CD4-positive, alpha-beta T cell (primary cell): ENCODE measurements around the gene MAML2. TPM values are rescaled to one million over a fixed set of nuclear protein-coding genes. Genes with fewer than 3 reads are reported as not detected.
"Not testable (repeated sequence)": the region's sequence is repeated elsewhere in the genome, so short reads cannot be mapped to it uniquely, and the experiment has no call there.

Source experiments
- ATAC-seq: fragments of 200-7000 bp; cut with Tn5 transposase; one replicate; pipeline ENCODE4 v1.10.0; 2022; ENCODE audit warnings: mild to moderate bottlenecking; ENCODE audit not compliant: poor library complexity
- CTCF ChIA-PET: fragments of 350-600 bp; sonication (Branson Sonifier 250); formaldehyde crosslinking; loops from one replicate; lab custom pipeline; 2021; ENCODE audit warnings: antibody characterized with exemption, inconsistent platforms; lab: Charles Lee
- POLR2A ChIA-PET: fragments of 350-600 bp; sonication (Branson Sonifier 250); formaldehyde crosslinking; loops from one replicate; lab custom pipeline; 2021; ENCODE audit warnings: antibody characterized with exemption, inconsistent platforms; lab: Charles Lee
- DNase-seq, 14 experiments: peaks; one replicate each; pipeline ENCODE4 v3.0.0-alpha.2; 2013 to 2020; ENCODE audit warnings: mixed read lengths in 2 of 14
- H3K27ac ChIP-seq, 2 donors: one replicate each; pipeline versions ENCODE4 v1.5.1 to v1.7.0; 2013; ENCODE audit warnings: low read length in 2 of 2, low read depth in 1 of 2, mild to moderate bottlenecking in 1 of 2
- H3K27me3 ChIP-seq, 2 experiments: 1 replicate in 1 of 2; 2 replicates in 1 of 2; pipeline versions ENCODE4 v1.6.1 to v1.7.0; 2013; ENCODE audit warnings: low read length in 2 of 2, control low read depth in 1 of 2, mild to moderate bottlenecking in 1 of 2, moderate library complexity in 1 of 2; ENCODE audit not compliant: insufficient read depth in 2 of 2, control insufficient read depth in 1 of 2
- H3K36me3 ChIP-seq: one replicate; pipeline ENCODE4 v1.6.1; 2013; ENCODE audit warnings: low read length, control low read depth; ENCODE audit not compliant: insufficient read depth
- H3K4me1 ChIP-seq: one replicate; pipeline ENCODE4 v1.6.1; 2013; ENCODE audit warnings: low read length, control low read depth; ENCODE audit not compliant: insufficient read depth
- H3K4me3 ChIP-seq: one replicate; pipeline ENCODE4 v1.5.1; 2013; ENCODE audit warnings: mild to moderate bottlenecking, low read length, moderate library complexity
- H3K9me3 ChIP-seq, 2 experiments: 1 replicate in 1 of 2; 2 replicates in 1 of 2; pipeline versions ENCODE4 v1.6.1 to v1.7.0; 2013; ENCODE audit warnings: low read length in 2 of 2, mild to moderate bottlenecking in 2 of 2, control low read depth in 1 of 2, moderate library complexity in 1 of 2; ENCODE audit not compliant: control insufficient read depth in 1 of 2, insufficient read depth in 1 of 2
- H3K27ac Mint-ChIP-seq: one replicate; pipeline ENCODE4 v1.8.0; 2020; ENCODE audit warnings: mixed read lengths
- H3K27me3 Mint-ChIP-seq: one replicate; pipeline ENCODE4 v1.8.0; 2021; ENCODE audit warnings: mixed read lengths
- H3K36me3 Mint-ChIP-seq: one replicate; pipeline ENCODE4 v1.8.0; 2021; ENCODE audit warnings: low read depth, mixed read lengths
- H3K4me1 Mint-ChIP-seq: one replicate; pipeline ENCODE4 v1.8.0; 2021; ENCODE audit warnings: low read depth, mixed read lengths
- H3K4me3 Mint-ChIP-seq: one replicate; pipeline ENCODE4 v1.8.0; 2020; ENCODE audit warnings: mild to moderate bottlenecking, mixed read lengths
- H3K9me3 Mint-ChIP-seq: one replicate; pipeline ENCODE4 v1.8.0; 2020; ENCODE audit warnings: mixed read lengths
- intact Hi-C, 2 experiments: fragments of 100-400 bp; cut with DNase I in 1 of 2; cut with micrococcal nuclease in 1 of 2; formaldehyde crosslinking; loops; one replicate each; pipeline versions ENCODE4 v1.15.1 to v1.9.0; 2023 to 2025; cut with DNase I, micrococcal nuclease
- total RNA-seq, 174 experiments: library from RNA in 2 of 174; stranded (reverse) in 2 of 174; gene quantifications; one replicate each; pipeline ENCODE4 v1.2.3 and lab custom pipeline; 2021 to 2026
- TF ChIP-seq, protein P1 (sequence below): fragments of 200-600 bp; IDR thresholded peaks from one replicate; pipeline ENCODE4 v1.8.0; 2022; ENCODE audit warnings: antibody characterized with exemption, mild to moderate bottlenecking

MAML2 gene
- total RNA-seq, 2 experiments from 2014 or later = 58.8 to 59.8 TPM

- DNase-seq = no peak
- H3K4me1 ChIP-seq = peaks cover 8% of the 10 kb centered on the region
- no peaks in the 10 kb centered on the region for H3K27me3 ChIP-seq
- CTCF ChIA-PET = interaction anchor here (4.3 kb wide), 1 partner anchor 54 kb away, joined by 19 read pairs; the partner anchor contains the start of gene MAML2
- Mint-ChIP-seq H3K27me3 (no peaks in the 10 kb centered on the region), H3K9me3 (no peaks in the 10 kb centered on the region), H3K27ac (peak overlapping the region; percentile 5), H3K36me3 (peaks cover 47% of the 10 kb centered on the region), H3K4me3 (no peak overlapping the region), H3K4me1 (peaks cover 91% of the 10 kb centered on the region)
- TF ChIP-seq, protein P1, sequence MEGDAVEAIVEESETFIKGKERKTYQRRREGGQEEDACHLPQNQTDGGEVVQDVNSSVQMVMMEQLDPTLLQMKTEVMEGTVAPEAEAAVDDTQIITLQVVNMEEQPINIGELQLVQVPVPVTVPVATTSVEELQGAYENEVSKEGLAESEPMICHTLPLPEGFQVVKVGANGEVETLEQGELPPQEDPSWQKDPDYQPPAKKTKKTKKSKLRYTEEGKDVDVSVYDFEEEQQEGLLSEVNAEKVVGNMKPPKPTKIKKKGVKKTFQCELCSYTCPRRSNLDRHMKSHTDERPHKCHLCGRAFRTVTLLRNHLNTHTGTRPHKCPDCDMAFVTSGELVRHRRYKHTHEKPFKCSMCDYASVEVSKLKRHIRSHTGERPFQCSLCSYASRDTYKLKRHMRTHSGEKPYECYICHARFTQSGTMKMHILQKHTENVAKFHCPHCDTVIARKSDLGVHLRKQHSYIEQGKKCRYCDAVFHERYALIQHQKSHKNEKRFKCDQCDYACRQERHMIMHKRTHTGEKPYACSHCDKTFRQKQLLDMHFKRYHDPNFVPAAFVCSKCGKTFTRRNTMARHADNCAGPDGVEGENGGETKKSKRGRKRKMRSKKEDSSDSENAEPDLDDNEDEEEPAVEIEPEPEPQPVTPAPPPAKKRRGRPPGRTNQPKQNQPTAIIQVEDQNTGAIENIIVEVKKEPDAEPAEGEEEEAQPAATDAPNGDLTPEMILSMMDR = no peak
- no peaks in the 10 kb centered on the region for H3K9me3 ChIP-seq
- H3K36me3 ChIP-seq = peaks cover 3% of the 10 kb centered on the region
- no peak for ATAC-seq
- H3K27ac ChIP-seq = no peak overlapping the region
- intact Hi-C loops = loop anchor here in 1 of 2 experiments (5.0 kb wide), 1 partner anchor 38 kb away; no protein-coding TSS in a partner anchor
- no peak overlapping the region for H3K4me3 ChIP-seq
- POLR2A ChIA-PET = interaction anchor here (0.9 kb wide), 1 partner anchor 49 kb away, joined by 3 read pairs; no protein-coding TSS in a partner anchor
Measured at GRCh38 chr11:96290031-96290430, 53.0 kb downstream of the MAML2 start.

DNA sequence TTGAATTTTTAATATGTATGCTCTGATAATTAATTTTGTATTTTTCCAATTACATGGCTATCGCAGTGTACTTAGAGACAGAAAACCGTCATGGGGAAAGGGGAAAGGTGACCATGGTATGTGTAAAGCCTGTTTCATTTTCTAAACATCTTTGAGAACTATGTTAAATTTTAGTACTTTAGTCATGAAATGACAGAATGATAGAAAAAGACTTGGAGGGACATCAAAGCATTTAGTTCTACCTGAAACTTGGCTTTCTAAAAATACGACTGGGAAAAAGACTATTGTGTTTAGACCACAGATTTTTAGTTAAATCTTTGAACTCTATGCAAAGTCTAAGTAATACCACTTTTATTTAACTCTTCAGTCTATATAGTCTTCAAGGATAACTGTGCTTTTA lies 54.1 kb downstream of the MAML2 start:
- H3K27ac ChIP-seq = no peak overlapping the region
- H3K9me3 ChIP-seq = no peaks in the 10 kb centered on the region
- DNase-seq = no peak
- no peak overlapping the region for H3K4me3 Mint-ChIP-seq
- H3K36me3 ChIP-seq = peaks cover 3% of the 10 kb centered on the region
- intact Hi-C loops = no loop called here
- no peak overlapping the region for H3K27ac Mint-ChIP-seq
- H3K36me3 Mint-ChIP-seq = peaks cover 52% of the 10 kb centered on the region
- H3K9me3 Mint-ChIP-seq = no peaks in the 10 kb centered on the region
- peaks cover 4% of the 10 kb centered on the region for H3K4me1 ChIP-seq
- H3K27me3 Mint-ChIP-seq = no peaks in the 10 kb centered on the region
- H3K27me3 ChIP-seq = no peaks in the 10 kb centered on the region
- CTCF ChIA-PET = interaction anchor here (0.7 to 4.3 kb wide), 2 partner anchors 55 to 1057 kb away, joined by 3 to 19 read pairs; partner anchors contain the start of gene MAML2
- POLR2A ChIA-PET = interaction anchor here (0.9 kb wide), 1 partner anchor 50 kb away, joined by 3 read pairs; no protein-coding TSS in a partner anchor
- no peak for ATAC-seq
- no peak overlapping the region for H3K4me3 ChIP-seq
- TF ChIP-seq, protein P1 = no peak
- peaks cover 91% of the 10 kb centered on the region for H3K4me1 Mint-ChIP-seq

- ChIA-PET POLR2A (no interaction called here), CTCF (interaction anchor here (0.7 to 4.3 kb wide), 4 partner anchors 48 to 219 kb away, joined by 3 to 19 read pairs (median 4); partner anchors contain the start of gene MAML2)
- H3K9me3 ChIP-seq = no peaks in the 10 kb centered on the region
- Mint-ChIP-seq H3K27ac (peak overlapping the region; percentile 2), H3K4me1 (peaks cover 91% of the 10 kb centered on the region), H3K36me3 (peaks cover 57% of the 10 kb centered on the region), H3K27me3 (no peaks in the 10 kb centered on the region), H3K9me3 (no peaks in the 10 kb centered on the region), H3K4me3 (peak overlapping the region; percentile 0)
- no peak overlapping the region for H3K4me3 ChIP-seq
- peaks cover 3% of the 10 kb centered on the region for H3K36me3 ChIP-seq
- no peak overlapping the region for H3K27ac ChIP-seq
- intact Hi-C loops = no loop called here
- no peaks in the 10 kb centered on the region for H3K27me3 ChIP-seq
- TF ChIP-seq, protein P1 = no peak
- no peak for ATAC-seq
- no peak for DNase-seq
- peaks cover 4% of the 10 kb centered on the region for H3K4me1 ChIP-seq
Measured at GRCh38 chr11:96287822-96288439, 55.1 kb downstream of the MAML2 start.

GRCh38 chr11:96285985-96286384 lies 57.0 kb downstream of the MAML2 start:
- DNase-seq, intact Hi-C loops, H3K9me3 Mint-ChIP-seq, ATAC-seq, H3K4me1 ChIP-seq, H3K36me3 ChIP-seq, H3K4me3 ChIP-seq, H3K4me3 Mint-ChIP-seq, H3K27me3 Mint-ChIP-seq, H3K9me3 ChIP-seq, H3K27me3 ChIP-seq, H3K27ac ChIP-seq: not testable (repeated sequence)
- Mint-ChIP-seq H3K4me1 (peaks cover 88% of the 10 kb centered on the region), H3K27ac (peak overlapping the region; percentile 45), H3K36me3 (peaks cover 55% of the 10 kb centered on the region)
- ChIA-PET CTCF (interaction anchor here (4.3 kb wide), 1 partner anchor 58 kb away, joined by 19 read pairs; the partner anchor contains the start of gene MAML2), POLR2A (interaction anchor here (1.0 kb wide), 1 partner anchor 142 kb away, joined by 5 read pairs; no protein-coding TSS in a partner anchor)
